HL-60 (cell line): ENCODE data around the gene TNFRSF9.

Experiments
- POLR2AphosphoS5 ChIP-seq: IDR thresholded peaks from 2 replicates; pipeline ENCODE4 v1.6.1; 2012; ENCODE audit warnings: low read depth
- TF ChIP-seq, protein P1 (sequence below): IDR thresholded peaks from one replicate; pipeline ENCODE4 v1.5.1; 2011; ENCODE audit warnings: low read length, control low read depth, inconsistent platforms; ENCODE audit not compliant: insufficient read depth

DNA sequence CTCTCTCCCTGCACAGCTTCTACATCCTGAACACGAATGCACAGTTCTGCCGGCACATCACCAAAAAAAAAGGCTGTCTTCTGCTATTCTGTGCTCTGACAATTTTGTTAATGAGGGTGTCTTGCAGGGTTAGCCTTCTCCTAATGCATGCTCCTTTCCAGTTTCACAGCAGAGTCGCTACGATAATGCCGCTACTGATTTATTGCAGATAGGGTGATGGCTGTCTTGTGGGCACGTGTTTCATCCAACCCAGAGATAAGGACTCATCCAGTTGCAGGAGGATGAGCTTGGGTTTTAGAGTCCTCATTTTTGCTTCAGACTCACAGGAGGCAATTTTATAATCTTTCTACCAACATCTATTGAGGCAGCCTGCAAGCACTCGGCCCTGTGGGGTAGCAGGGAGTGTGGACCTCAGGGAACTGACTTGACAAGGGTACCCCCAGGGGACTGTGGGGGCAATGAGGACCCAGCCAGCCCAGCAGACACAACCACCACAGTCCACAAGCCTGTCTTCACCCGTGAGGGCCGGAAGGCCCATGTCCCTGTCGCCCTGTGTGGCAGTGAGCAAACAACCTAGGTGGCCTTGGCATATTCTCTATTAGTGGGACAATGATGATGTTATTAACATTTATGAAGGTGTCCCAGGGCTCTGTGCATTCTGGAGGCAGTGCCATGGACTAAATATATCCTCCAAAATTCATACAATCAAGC, 72.4 kb downstream of the TNFRSF9 start:
- TF ChIP-seq POLR2AphosphoS5, result no peak
- TF ChIP-seq, protein P1, sequence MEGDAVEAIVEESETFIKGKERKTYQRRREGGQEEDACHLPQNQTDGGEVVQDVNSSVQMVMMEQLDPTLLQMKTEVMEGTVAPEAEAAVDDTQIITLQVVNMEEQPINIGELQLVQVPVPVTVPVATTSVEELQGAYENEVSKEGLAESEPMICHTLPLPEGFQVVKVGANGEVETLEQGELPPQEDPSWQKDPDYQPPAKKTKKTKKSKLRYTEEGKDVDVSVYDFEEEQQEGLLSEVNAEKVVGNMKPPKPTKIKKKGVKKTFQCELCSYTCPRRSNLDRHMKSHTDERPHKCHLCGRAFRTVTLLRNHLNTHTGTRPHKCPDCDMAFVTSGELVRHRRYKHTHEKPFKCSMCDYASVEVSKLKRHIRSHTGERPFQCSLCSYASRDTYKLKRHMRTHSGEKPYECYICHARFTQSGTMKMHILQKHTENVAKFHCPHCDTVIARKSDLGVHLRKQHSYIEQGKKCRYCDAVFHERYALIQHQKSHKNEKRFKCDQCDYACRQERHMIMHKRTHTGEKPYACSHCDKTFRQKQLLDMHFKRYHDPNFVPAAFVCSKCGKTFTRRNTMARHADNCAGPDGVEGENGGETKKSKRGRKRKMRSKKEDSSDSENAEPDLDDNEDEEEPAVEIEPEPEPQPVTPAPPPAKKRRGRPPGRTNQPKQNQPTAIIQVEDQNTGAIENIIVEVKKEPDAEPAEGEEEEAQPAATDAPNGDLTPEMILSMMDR, result no peak
